PC-3 (cell line): Measurements from ENCODE around the gene TCTN2. TPM values are rescaled to one million over a fixed set of nuclear protein-coding genes. Genes with fewer than 3 reads are reported as not detected.

ENCODE experiments used
- ATAC-seq: fragments of 200-7000 bp; cut with Tn5 transposase; 2 replicates; pipeline ENCODE4 v1.9.1; 2020; ENCODE audit warnings: mild to moderate bottlenecking, moderate library complexity
- BruUV-seq: library from RNA; stranded (reverse); fragments of 400-500 nt; replicated peaks from 2 replicates; lab custom pipeline; 2021; lab: Mats Ljungman, UMichigan
- CTCF ChIA-PET: fragments of 300-600 bp; sonication (Branson Sonifier 250); formaldehyde crosslinking; loops from one replicate; lab custom pipeline; 2022; ENCODE audit warnings: antibody characterized with exemption; lab: Charles Lee
- POLR2A ChIA-PET: fragments of 300-600 bp; sonication (Branson Sonifier 250); formaldehyde crosslinking; loops from one replicate; lab custom pipeline; 2022; ENCODE audit warnings: antibody characterized with exemption; ENCODE audit not compliant: unreplicated experiment; lab: Charles Lee
- DNase-seq: peaks from one replicate; pipeline ENCODE4 v3.0.0-alpha.2; 2015
- H2AFZ ChIP-seq: fragments of 300-600 bp; sonication (generic); 2 replicates; pipeline ENCODE4 v1.6.0; 2016; ENCODE audit warnings: antibody characterized with exemption, low read length
- H3F3A ChIP-seq: fragments of 300-600 bp; sonication (generic); one replicate; pipeline ENCODE4 v1.6.0; 2017; ENCODE audit warnings: antibody characterized with exemption, low read length, control low read depth, mild to moderate bottlenecking; ENCODE audit not compliant: unreplicated experiment
- H3K27ac ChIP-seq: fragments of 300-600 bp; sonication (generic); 2 replicates; pipeline ENCODE4 v1.5.1; 2016; ENCODE audit warnings: mild to moderate bottlenecking, low read length
- H3K27me3 ChIP-seq: fragments of 300-600 bp; sonication (generic); 2 replicates; pipeline ENCODE4 v1.6.1; 2016; ENCODE audit warnings: low read length, mixed read lengths
- H3K36me3 ChIP-seq: fragments of 300-600 bp; sonication (generic); 2 replicates; pipeline ENCODE4 v1.6.1; 2016; ENCODE audit warnings: low read depth, mixed run types, low read length, mixed read lengths
- H3K4me1 ChIP-seq: fragments of 300-600 bp; sonication (generic); 2 replicates; pipeline ENCODE4 v1.5.1; 2016; ENCODE audit warnings: low read length; ENCODE audit not compliant: insufficient read depth
- H3K4me2 ChIP-seq: fragments of 300-600 bp; sonication (generic); 2 replicates; pipeline ENCODE4 v1.6.0; 2016; ENCODE audit warnings: low read length
- H3K4me3 ChIP-seq: fragments of 300-600 bp; sonication (generic); 2 replicates; pipeline ENCODE4 v1.5.1; 2016; ENCODE audit warnings: mild to moderate bottlenecking, low read length, mixed read lengths
- H3K79me2 ChIP-seq: fragments of 300-600 bp; sonication (generic); 2 replicates; pipeline ENCODE4 v1.6.1; 2017; ENCODE audit warnings: low read length, mixed read lengths
- H3K9ac ChIP-seq: fragments of 300-600 bp; sonication (generic); 2 replicates; pipeline ENCODE4 v1.6.0; 2016; ENCODE audit warnings: mild to moderate bottlenecking, low read length
- H3K9me2 ChIP-seq: fragments of 300-600 bp; sonication (generic); replicated peaks from 2 replicates; pipeline ENCODE4 v1.6.1; 2016; ENCODE audit warnings: mixed run types, low read length, mixed read lengths
- H3K9me3 ChIP-seq: fragments of 300-600 bp; sonication (generic); 2 replicates; pipeline ENCODE4 v1.6.1; 2016; ENCODE audit warnings: low read length, mixed read lengths
- H4K20me1 ChIP-seq: fragments of 300-600 bp; sonication (generic); 2 replicates; pipeline ENCODE4 v1.6.1; 2016; ENCODE audit warnings: low read length, mixed read lengths
- CTCF ChIP-seq: fragments of 300-600 bp; sonication (generic); conservative IDR thresholded peaks from 2 replicates; pipeline ENCODE4 v1.5.1; 2017; ENCODE audit warnings: antibody characterized with exemption, low read depth, mild to moderate bottlenecking, low read length
- EZH2 ChIP-seq: fragments of 300-600 bp; sonication (generic); IDR thresholded peaks from one replicate; pipeline ENCODE4 v1.6.1; 2017; ENCODE audit warnings: antibody characterized with exemption, mild to moderate bottlenecking, low read length; ENCODE audit not compliant: unreplicated experiment
- EZH2phosphoT487 ChIP-seq: fragments of 300-600 bp; sonication (generic); IDR thresholded peaks from 2 replicates; pipeline ENCODE4 v1.6.1; 2018; ENCODE audit warnings: mild to moderate bottlenecking, antibody characterized with exemption, low read length, borderline replicate concordance
- intact Hi-C: fragments of 100-400 bp; cut with micrococcal nuclease; formaldehyde crosslinking; loops from 2 replicates; pipeline ENCODE4 v1.9.0; 2023
- total RNA-seq: library from RNA; depleted of rRNA; stranded (reverse); fragments of >200 nt; gene quantifications from 2 replicates; pipeline ENCODE4 v1.2.3, GENCODE V29; 2014

Gene TCTN2
- total RNA-seq, 1 experiment from 2014 or later = 15.8 TPM

GRCh38 chr12:123726962-123727361 is 56.0 kb downstream of the TCTN2 start:
- Histone ChIP-seq H3F3A (no peaks in the 10 kb centered on the region), H3K9me2 (no peaks in the 10 kb centered on the region), H3K36me3 (peaks cover 38% of the 10 kb centered on the region), H3K9me3 (no peaks in the 10 kb centered on the region), H3K9ac (no peak overlapping the region), H3K4me1 (no peaks in the 10 kb centered on the region), H3K79me2 (no peaks in the 10 kb centered on the region), H3K27me3 (no peaks in the 10 kb centered on the region), H3K4me3 (no peak overlapping the region), H4K20me1 (no peaks in the 10 kb centered on the region), H2AFZ (no peak overlapping the region), H3K4me2 (no peak overlapping the region), H3K27ac (no peak overlapping the region)
- ATAC-seq (no peak), DNase-seq (no peak)
- TF ChIP-seq CTCF = no peak
- no peak for TF ChIP-seq EZH2
- TF ChIP-seq EZH2phosphoT487 = no peak
- intact Hi-C loops = no loop called here
- ChIA-PET POLR2A (no interaction called here), CTCF (no interaction called here)
- no TSS peak for BruUV-seq

DNA sequence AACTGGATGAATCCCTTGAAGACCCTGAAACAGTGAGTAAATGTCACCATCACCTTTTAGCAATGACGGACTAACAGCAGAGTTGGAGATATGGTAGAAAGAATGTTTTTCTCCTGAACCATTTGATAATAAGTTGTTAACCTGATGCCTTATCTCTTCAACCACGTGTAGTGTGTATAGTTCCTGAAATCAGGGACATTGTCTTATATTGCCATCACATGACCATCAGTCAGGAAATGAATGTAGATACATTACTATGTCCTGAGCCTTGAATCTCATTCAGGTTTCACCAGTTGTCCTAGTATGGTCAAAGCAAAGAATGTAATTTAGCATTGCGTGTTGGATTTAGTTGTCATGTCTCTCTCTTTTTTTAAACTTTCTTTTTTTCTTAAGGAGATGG is 57.0 kb downstream of the TCTN2 start:
- ATAC-seq (no peak), DNase-seq (no peak)
- no peaks in the 10 kb centered on the region for H3F3A ChIP-seq
- no peak overlapping the region for H3K4me3 ChIP-seq
- H4K20me1 ChIP-seq = no peaks in the 10 kb centered on the region
- no peaks in the 10 kb centered on the region for H3K4me1 ChIP-seq
- no peaks in the 10 kb centered on the region for H3K79me2 ChIP-seq
- no peak for TF ChIP-seq CTCF
- TF ChIP-seq EZH2phosphoT487 = no peak
- no peak for TF ChIP-seq EZH2
- H3K9me3 ChIP-seq = no peaks in the 10 kb centered on the region
- H2AFZ ChIP-seq = no peak overlapping the region
- peaks cover 35% of the 10 kb centered on the region for H3K36me3 ChIP-seq
- H3K27me3 ChIP-seq = no peaks in the 10 kb centered on the region
- no peaks in the 10 kb centered on the region for H3K9me2 ChIP-seq
- H3K9ac ChIP-seq = no peak overlapping the region
- POLR2A ChIA-PET = no interaction called here
- H3K27ac ChIP-seq = no peak overlapping the region
- CTCF ChIA-PET = no interaction called here
- no TSS peak for BruUV-seq
- intact Hi-C loops = no loop called here
- no peak overlapping the region for H3K4me2 ChIP-seq

DNA sequence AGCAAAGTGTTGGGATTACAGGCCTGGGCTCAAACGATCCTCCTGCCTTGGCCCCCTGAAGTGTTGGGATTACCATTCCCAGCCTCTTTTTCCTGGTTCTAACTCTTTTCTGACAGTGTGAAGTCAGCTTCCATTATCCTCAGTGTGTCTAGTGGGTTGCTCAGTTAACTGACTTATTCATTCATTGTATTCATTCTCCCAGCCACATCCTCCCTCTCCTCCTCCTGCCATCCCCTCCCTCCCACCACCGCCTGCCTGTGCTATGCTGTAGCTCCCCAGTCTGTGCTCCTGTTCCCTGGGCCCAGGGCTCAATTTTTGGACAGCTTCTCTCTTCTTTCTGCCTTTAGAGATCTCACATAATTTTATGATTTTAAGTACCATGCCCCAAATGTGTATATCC is 60.7 kb downstream of the TCTN2 start:
- Histone ChIP-seq H3K36me3 (peaks cover 25% of the 10 kb centered on the region), H3F3A (no peaks in the 10 kb centered on the region), H3K9me3 (no peaks in the 10 kb centered on the region), H3K79me2 (no peaks in the 10 kb centered on the region), H3K9ac (no peak overlapping the region), H2AFZ (no peak overlapping the region), H3K27ac (no peak overlapping the region), H3K4me1 (no peaks in the 10 kb centered on the region), H3K9me2 (no peaks in the 10 kb centered on the region), H3K4me3 (no peak overlapping the region), H4K20me1 (no peaks in the 10 kb centered on the region), H3K27me3 (no peaks in the 10 kb centered on the region), H3K4me2 (no peak overlapping the region)
- ChIA-PET CTCF (no interaction called here), POLR2A (no interaction called here)
- BruUV-seq = no TSS peak
- DNase-seq (no peak), ATAC-seq (no peak)
- intact Hi-C loops = no loop called here
- TF ChIP-seq CTCF (no peak), EZH2phosphoT487 (no peak), EZH2 (no peak)
